ENCODE data around the gene RASSF3. TPM values are rescaled to one million over a fixed set of nuclear protein-coding genes. Genes with fewer than 3 reads are reported as not detected.

The RASSF3 gene
- total and polyA plus RNA-seq, 2 of the 13 experiments (the other 11 are each of a cell fraction or from before 2014, with no cell fraction given): 15.5 to 16.0 TPM

- Histone ChIP-seq H3K27ac (ENCODE audit: extremely low read length, insufficient read depth, low read length) (no peak overlapping the region), H3K36me3 (replicated peaks in 1 of 2; ENCODE audit: control insufficient read depth in 1 of 2, insufficient read depth in 2 of 2, low read length in 2 of 2) (no peaks in the 10 kb centered on the region), H4K20me1 (ENCODE audit: insufficient read depth, low read length) (no peaks in the 10 kb centered on the region), H3K4me2 (ENCODE audit: low read depth, low read length) (no peak overlapping the region), H3K9me3 (ENCODE audit: low read length) (no peaks in the 10 kb centered on the region), H3K4me3 (replicated peaks in 1 of 3; ENCODE audit: insufficient read depth in 1 of 3, low read depth in 2 of 3, low read length in 3 of 3) (no peak overlapping the region), H3K4me1 (ENCODE audit: insufficient read depth, low read length) (peaks cover 13% of the 10 kb centered on the region), H3K9ac (ENCODE audit: insufficient read depth, low read depth, low read length) (no peak overlapping the region), H2AFZ (ENCODE audit: low read length) (no peak overlapping the region), H3K27me3 (ENCODE audit: control insufficient read depth in 1 of 2, insufficient read depth in 2 of 2, low read length in 2 of 2) (no peaks in the 10 kb centered on the region), H3K79me2 (ENCODE audit: insufficient read depth, low read length) (no peaks in the 10 kb centered on the region)
- ATAC-seq (peak; percentile 55), DNase-seq (ENCODE audit: low spot score) (no peak), FAIRE-seq (no peak)
- no TSS peak for BruUV-seq (replicated peaks)
- ChIA-PET CTCF (ENCODE audit: low intra/inter-chr PET ratio, low total read pairs) (no interaction called here), POLR2A (no interaction called here)
- intact Hi-C loops (cut with micrococcal nuclease; ENCODE audit: unreplicated experiment): no loop called here
- in situ Hi-C loops (cut with HindIII; ENCODE audit: extremely low pct_ligation_motif_present, low pct_unique_long_range_greater_than_20kb): no loop called here
- 56% methylated on average over 3 of the region's 3 CpGs for WGBS (ENCODE audit: low lambda C conversion rate)
- TF ChIP-seq SMYD3 (CRISPR knock-in tag; IDR thresholded peaks at IDR 0.05) (no peak), ZNF552 (CRISPR knock-in tag; IDR thresholded peaks at IDR 0.05; ENCODE audit: borderline replicate concordance) (no peak), ZNF749 (CRISPR knock-in tag; IDR thresholded peaks at IDR 0.05; ENCODE audit: borderline replicate concordance) (no peak), TFDP2 (CRISPR knock-in tag; IDR thresholded peaks at IDR 0.05) (no peak), KLF12 (CRISPR knock-in tag; IDR thresholded peaks at IDR 0.05; ENCODE audit: borderline replicate concordance) (no peak)
Observed at GRCh38 chr12:64706306-64706705, 96.0 kb downstream of the RASSF3 start.

GRCh38 chr12:64706857-64707256 lies 96.6 kb downstream of the RASSF3 start:
- no peak for FAIRE-seq
- TF ChIP-seq ATRX (CRISPR knock-in tag; IDR thresholded peaks at IDR 0.05; ENCODE audit: borderline replicate concordance) (no peak), ZNF10 (CRISPR knock-in tag; IDR thresholded peaks at IDR 0.05; ENCODE audit: borderline replicate concordance, low read depth) (no peak), ZNF101 (CRISPR knock-in tag; IDR thresholded peaks at IDR 0.05; ENCODE audit: borderline replicate concordance, low read depth) (no peak), ZNF18 (CRISPR knock-in tag; IDR thresholded peaks at IDR 0.05; ENCODE audit: insufficient replicate concordance) (no peak), BCLAF1 (IDR thresholded peaks at IDR 0.05) (no peak), ZNF577 (CRISPR knock-in tag; IDR thresholded peaks at IDR 0.05; ENCODE audit: borderline replicate concordance, low read depth) (no peak), ZMAT5 (CRISPR knock-in tag; IDR thresholded peaks at IDR 0.05; ENCODE audit: borderline replicate concordance, low read depth) (no peak), RFX3 (CRISPR knock-in tag; IDR thresholded peaks at IDR 0.05) (no peak)

More at GRCh38 chr12:64706857-64707256, 96.6 kb downstream of the RASSF3 start:
- WGBS (ENCODE audit: low lambda C conversion rate): 61% methylated on average over 4 of the region's 5 CpGs
- Histone ChIP-seq H3K9ac (ENCODE audit: insufficient read depth, low read depth, low read length) (no peak overlapping the region), H3K4me1 (ENCODE audit: insufficient read depth, low read length) (peaks cover 13% of the 10 kb centered on the region), H3K79me2 (ENCODE audit: insufficient read depth, low read length) (no peaks in the 10 kb centered on the region), H3K9me3 (ENCODE audit: low read length) (no peaks in the 10 kb centered on the region), H4K20me1 (ENCODE audit: insufficient read depth, low read length) (no peaks in the 10 kb centered on the region), H2AFZ (ENCODE audit: low read length) (no peak overlapping the region), H3K36me3 (replicated peaks in 1 of 2; ENCODE audit: control insufficient read depth in 1 of 2, insufficient read depth in 2 of 2, low read length in 2 of 2) (no peaks in the 10 kb centered on the region), H3K27me3 (ENCODE audit: control insufficient read depth in 1 of 2, insufficient read depth in 2 of 2, low read length in 2 of 2) (no peaks in the 10 kb centered on the region), H3K4me3 (replicated peaks in 1 of 3; ENCODE audit: insufficient read depth in 1 of 3, low read depth in 2 of 3, low read length in 3 of 3) (no peak overlapping the region), H3K27ac (ENCODE audit: extremely low read length, insufficient read depth, low read length) (no peak overlapping the region), H3K4me2 (ENCODE audit: low read depth, low read length) (no peak overlapping the region)
- DNase-seq (ENCODE audit: low spot score) (no peak), ATAC-seq (no peak)
- ChIA-PET CTCF (ENCODE audit: low intra/inter-chr PET ratio, low total read pairs) (no interaction called here), POLR2A (no interaction called here)
- intact Hi-C loops (cut with micrococcal nuclease; ENCODE audit: unreplicated experiment): no loop called here
- BruUV-seq (replicated peaks): no TSS peak
- in situ Hi-C loops (cut with HindIII; ENCODE audit: extremely low pct_ligation_motif_present, low pct_unique_long_range_greater_than_20kb): no loop called here

Measured in HepG2 (cell line).